Midbrain (tissue), 1 donor: ENCODE results near the gene OR2T6.
"Not testable (repeated sequence)": the region's sequence is repeated elsewhere in the genome, so short reads cannot be mapped to it uniquely, and the experiment has no call there.

ENCODE experiments used
- DNase-seq: peaks from one replicate; lab custom pipeline; 2025; lab: John Stamatoyannopoulos, UW

Gene OR2T6, protein sequence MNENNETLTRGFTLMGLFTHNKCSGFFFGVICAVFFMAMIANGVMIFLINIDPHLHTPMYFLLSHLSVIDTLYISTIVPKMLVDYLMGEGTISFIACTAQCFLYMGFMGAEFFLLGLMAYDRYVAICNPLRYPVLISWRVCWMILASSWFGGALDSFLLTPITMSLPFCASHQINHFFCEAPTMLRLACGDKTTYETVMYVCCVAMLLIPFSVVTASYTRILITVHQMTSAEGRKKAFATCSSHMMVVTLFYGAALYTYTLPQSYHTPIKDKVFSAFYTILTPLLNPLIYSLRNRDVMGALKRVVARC

DNA sequence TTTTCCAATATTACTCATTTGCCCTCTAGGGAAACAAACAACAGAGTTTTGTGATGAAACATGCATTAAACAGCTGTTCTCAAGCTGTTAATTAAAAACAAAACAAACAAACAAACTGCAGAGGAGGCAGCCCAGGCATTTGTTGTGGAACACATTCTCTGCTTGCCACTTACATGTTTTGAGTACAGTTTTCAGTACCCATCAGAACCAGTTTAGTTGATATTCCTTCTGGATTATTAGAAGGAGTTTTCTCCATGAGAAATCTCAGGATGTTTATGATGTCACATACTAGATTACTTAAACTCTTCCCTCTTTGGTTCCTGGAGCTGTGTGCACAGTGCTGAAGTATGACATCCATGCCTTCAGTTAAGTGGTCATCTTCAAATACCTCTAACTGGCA, at the start of gene OR2T6:
Gene OR2T6, plus strand, starts transcription at position 301 of the 400 bp plus-strand sequence. CDS start 11,863 bp downstream, outside the sequence.
- no peak for DNase-seq

DNA sequence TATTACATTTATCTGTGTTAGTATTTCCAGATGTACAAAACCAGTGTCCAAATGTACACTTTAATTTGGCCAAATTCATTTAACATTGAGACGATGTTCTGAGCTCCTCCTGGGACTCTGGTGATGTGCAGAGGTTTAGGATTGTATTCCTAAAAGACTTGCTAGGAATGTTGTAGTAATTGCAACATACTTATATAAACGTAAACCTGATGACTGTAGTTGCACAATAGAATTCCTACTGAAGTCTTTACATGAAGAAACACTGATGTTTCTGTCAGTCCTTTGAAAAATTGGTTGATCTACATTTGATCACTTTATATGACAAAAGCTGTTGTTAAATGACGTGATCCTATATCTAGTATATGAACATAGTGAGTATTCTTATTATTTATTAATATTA, 32.1 kb upstream of the OR2T6 start:
- no peak for DNase-seq

DNA sequence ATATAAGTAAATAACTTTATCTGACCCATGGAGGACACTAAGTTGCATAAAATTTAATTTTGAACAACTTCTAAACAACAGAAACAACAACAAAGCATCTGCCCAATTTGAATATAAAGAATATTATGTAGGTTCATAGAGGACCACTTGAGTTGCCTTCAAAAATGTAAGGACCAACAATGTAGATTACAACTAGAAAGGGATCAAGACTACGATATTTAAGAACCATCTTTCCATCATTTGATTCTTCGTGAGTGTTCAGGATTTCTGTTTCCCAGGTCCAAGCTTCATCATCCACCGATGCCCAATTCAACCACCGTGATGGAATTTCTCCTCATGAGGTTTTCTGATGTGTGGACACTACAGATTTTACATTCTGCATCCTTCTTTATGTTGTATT, 27.1 kb upstream of the OR2T6 start, which contains the start of gene OR14C36:
Gene OR14C36, plus strand, starts transcription at position 301 of the 400 bp plus-strand sequence. Its CDS starts 0 bp downstream, at position 301.
- no peak for DNase-seq

DNA sequence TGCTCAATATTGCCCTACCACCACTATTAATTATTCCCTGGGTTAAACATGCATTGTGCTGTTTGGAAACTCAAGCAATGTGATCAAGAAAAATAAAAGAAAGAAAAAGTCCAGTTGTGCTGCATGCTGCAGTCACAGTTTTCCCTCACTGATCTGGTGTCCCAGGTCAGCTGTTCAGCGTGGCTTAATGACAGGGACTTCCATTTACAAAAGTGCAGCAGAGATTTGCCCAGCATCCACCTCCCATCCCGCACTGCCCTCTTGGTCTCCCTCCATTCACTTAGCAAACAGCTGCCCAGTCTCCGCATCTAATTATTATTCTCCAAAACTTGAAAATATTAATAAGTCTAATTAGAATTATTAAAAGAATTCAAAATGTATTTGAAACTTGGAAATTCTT, 16.1 kb upstream of the OR2T6 start:
- DNase-seq, result peak; percentile 18

GRCh38 chr1:248361121-248361715, 14.3 kb upstream of the OR2T6 start, which contains the start of gene OR2T4:
OR2T4 (plus strand) TSS chr1:248361665; CDS start chr1:248361665, 0 bp downstream.
- DNase-seq, result peak; percentile 62

DNA sequence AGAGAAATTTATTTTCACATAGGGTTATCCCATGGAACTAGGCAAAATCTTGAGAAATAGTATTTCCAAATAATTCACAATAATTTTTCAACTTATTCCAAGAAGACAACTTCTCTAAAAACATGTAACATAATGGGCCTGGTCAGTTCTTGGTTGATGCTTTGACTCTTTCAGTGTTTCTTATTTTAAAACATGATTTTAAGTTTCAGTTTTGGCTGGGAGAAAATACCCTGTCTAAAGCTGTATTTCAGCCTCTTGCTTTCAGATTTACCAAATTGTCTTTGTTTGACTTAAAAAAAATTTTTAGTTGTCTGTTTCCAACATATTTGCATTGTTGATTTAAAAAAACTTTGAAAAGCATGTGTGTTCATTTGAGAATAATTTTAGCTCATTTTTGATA, 8.9 kb upstream of the OR2T6 start:
- no peak for DNase-seq

DNA sequence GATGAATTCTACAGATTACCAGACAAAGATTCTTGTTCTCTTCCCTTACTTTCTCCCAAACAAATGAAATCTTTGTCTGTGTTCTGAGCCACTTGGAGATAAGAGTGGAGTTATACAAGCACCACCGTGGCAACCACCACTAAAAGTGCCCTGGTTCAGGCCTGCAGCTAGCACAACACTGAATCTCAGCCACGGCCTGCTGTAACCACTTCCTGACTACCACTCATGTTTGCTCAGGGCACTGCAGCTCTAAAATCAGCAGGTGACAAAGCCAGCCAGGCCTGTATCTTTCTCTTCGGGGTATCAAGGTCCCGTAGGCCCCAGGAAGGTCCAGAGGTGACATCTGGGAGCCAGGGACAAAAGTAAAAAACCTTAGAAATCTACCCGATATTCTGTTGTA, 3.2 kb upstream of the OR2T6 start:
- no peak for DNase-seq

DNA sequence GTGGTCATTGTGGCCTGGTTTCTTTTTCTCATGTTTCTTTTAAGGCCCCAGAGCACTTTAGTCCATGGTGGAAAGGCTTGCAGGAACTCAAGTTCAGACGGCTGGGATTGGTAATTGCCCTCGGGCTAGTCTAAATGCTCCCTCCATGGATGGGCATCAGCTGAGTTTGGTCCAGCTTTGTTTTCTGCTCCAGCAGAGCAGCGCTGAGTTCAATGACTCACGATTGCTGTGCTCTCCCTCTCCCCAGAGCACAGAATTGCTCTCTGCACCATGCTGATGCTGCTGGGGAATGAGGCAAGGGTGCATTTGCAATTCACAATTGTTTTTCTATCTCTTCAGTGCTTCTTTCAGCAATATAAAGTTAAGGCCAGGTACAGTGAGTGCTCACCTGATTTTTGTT, 1.8 kb upstream of the OR2T6 start:
- DNase-seq, result no peak

GRCh38 chr1:248376916-248377315, 1.4 kb downstream of the OR2T6 start:
- DNase-seq, result no peak

GRCh38 chr1:248380854-248381253, 5.3 kb downstream of the OR2T6 start:
- DNase-seq, result no peak

- no peak for DNase-seq
Measured at GRCh38 chr1:248388426-248388825, 12.9 kb downstream of the OR2T6 start.

DNA sequence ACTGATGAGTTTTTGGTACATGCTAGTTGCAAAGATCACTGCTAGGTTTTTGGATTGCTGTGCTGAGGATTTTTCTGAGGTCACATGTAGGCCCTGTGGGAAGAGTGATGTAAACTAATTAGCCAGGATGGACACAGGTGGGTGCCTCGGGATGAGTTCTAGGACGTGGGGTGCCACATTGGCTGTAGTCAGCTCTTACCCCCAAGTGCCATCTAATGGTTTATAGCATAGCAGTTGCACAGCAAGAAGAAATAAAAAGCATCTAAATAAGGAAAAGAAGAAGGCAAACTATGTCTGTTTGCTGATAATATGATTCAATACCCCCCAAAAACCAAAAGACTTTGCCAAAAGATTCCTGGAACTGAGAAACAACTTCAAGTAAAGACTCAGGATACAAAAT, 17.5 kb downstream of the OR2T6 start:
- DNase-seq, result no peak

- DNase-seq, result no peak
Measured at GRCh38 chr1:248402748-248403147, 27.2 kb downstream of the OR2T6 start, which contains the start of gene OR2T1. OR2T1 (plus strand) TSS chr1:248403048; CDS start chr1:248406148, 3,100 bp downstream.

DNA sequence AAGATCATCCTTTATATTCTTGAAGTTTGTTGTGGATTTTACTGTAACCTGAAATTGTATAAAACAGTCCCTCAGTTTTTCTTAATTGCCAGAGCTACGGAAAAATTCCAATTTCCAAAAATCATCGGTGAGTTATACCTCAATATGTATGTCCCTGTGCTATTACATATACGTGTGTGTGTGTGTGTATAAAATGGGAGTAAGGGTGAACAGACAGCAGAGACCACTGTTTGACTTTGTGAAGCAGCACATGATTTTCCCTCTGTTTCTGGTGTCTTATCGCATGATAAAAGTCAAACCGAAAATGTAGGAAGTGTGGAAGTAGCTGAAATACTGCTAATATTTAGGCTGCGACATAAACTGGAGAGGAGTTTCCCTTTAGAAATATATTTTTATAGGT, 28.5 kb downstream of the OR2T6 start:
- DNase-seq, result no peak

DNA sequence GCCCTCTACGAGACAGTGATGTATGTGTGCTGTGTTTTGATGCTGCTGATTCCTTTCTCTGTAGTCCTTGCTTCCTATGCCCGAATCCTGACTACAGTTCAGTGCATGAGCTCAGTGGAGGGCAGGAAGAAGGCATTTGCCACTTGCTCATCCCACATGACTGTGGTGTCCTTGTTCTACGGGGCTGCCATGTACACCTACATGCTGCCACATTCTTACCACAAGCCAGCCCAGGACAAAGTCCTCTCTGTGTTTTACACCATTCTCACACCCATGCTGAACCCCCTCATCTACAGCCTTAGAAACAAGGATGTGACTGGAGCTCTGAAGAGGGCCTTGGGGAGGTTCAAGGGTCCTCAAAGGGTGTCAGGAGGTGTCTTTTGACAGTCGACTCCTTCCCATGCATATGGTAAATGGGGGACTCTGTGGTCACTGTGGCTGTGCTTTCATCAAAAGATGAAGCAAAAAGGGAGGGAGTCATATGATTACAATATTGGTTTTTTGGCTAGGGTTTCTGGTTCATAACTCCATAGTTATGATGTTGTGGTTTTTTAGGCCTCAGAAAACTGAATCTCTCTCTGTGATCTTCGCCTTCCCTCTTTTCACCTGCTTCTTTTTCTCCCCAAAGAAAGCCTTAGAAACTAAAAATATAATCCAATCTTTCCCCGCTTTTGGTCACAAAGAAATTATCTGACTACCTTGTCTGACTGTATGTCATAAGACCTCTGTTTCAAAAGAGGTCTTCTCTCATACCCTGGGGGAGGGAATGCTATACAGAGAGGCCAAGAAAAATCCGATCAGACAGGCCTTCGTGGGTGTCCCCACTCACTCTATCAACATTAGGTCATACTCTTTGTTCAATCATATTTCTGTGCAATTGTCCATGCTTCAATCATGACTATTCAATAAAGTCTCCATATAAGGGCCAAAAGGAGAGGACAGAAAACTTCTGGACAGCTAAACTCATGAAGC, 31.5 kb downstream of the OR2T6 start:
- DNase-seq, result no peak

DNA sequence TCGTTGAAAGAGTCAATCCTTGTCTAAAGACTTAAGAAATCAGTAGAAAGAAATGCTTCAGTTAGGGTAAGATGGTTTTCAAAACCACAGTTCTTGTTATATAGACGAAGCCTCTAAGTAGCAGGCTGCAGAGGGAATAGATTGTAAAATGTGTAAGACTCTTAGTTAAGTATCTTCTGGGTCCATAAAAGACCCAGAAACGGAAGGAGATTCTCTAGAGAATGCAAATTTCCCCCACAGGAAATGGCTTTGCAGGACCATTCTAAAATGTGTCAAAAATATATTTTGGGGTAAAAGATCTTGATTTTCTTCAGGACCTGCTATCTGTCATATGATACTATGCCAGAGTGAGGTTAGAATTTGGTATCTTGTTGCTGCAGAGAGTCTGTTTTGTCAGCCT, 40.7 kb downstream of the OR2T6 start:
- no peak for DNase-seq

DNA sequence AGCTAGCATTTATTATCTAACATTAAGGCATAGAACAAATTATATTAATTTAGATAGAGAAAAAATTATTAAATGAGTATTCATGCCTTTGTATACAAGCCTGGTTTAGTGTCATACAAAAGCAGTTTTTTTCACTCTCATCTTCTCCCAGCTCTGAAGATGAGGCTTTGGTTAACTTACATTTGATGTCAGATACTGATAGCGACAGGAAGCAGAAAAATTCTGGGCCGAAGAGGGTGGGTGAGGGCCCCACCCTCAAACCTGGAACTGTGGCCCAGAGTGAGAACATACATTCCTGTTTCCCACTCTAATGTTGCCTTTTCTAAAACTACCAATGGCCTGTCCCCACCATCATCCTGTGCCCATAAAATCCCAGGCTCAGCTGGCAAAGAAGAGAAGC, 42.3 kb downstream of the OR2T6 start:
- no peak for DNase-seq

- DNase-seq, result no peak
Measured at GRCh38 chr1:248421384-248421783, 45.8 kb downstream of the OR2T6 start.

- not testable (repeated sequence) for DNase-seq
Measured at GRCh38 chr1:248427526-248428191, 52.1 kb downstream of the OR2T6 start.

DNA sequence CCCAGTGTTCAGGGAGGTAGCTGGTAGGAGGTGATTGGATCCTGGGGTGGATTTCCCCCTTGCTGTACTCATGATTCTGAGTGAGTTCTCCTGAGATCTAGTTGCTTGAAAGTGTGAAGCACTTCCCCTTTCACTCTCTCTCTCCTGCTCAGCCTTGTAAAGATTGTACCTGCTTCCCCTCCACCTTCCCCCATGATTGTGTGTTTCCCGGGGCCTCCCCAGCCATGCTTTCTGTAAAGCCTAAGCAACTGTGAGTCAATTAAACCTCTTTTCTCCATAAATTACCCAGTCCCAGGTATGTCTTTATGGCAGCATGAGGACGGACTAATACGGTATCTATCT, 52.6 kb downstream of the OR2T6 start:
- not testable (repeated sequence) for DNase-seq

GRCh38 chr1:248431683-248432082, 56.1 kb downstream of the OR2T6 start:
- not testable (repeated sequence) for DNase-seq

DNA sequence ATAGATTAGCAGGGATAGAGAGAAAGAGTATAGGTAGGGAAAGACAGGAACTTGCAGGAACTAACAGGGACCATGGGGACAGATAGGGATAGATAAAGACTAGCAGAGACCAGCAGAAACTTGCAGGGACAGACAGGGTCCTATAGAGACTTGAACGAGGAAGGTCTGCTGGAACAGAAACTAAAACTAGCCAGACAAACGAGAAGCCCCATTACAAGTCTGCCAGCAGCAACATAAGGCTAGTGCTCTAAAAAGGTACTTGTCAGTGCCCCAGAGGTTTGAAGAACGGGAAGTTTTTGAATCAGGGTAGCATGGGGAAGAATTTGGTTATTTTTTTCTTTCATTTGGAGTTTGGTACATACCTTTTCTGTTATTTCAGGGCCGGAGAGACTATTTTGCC, 56.7 kb downstream of the OR2T6 start:
- not testable (repeated sequence) for DNase-seq
